Gastrocnemius medialis (tissue), 4 donors: ENCODE measurements around the gene ANKS1B.

Experiments used
- POLR2A ChIP-seq, 2 donors: fragments of 450-650 bp; IDR thresholded peaks; one replicate each; pipeline ENCODE4 v1.6.1; 2017; ENCODE audit warnings: antibody characterized with exemption in 2 of 2, mild to moderate bottlenecking in 2 of 2, moderate library complexity in 2 of 2
- TF ChIP-seq, protein P1 (sequence below), 5 experiments: fragments of 450-650 bp in 3 of 5; fragments of 200-600 bp in 2 of 5; sonication (generic) in 2 of 5; IDR thresholded peaks in 4 of 5; conservative IDR thresholded peaks in 1 of 5; 1 replicate in 4 of 5; 2 replicates in 1 of 5; pipeline ENCODE4 v1.5.1; 2016 to 2019; ENCODE audit warnings: antibody characterized with exemption in 5 of 5, mild to moderate bottlenecking in 3 of 5, moderate library complexity in 3 of 5

GRCh38 chr12:99146730-99147129 lies 838.0 kb downstream of the ANKS1B start:
- TF ChIP-seq POLR2A (IDR thresholded peaks at IDR 0.05), result no peak
- TF ChIP-seq, protein P1, sequence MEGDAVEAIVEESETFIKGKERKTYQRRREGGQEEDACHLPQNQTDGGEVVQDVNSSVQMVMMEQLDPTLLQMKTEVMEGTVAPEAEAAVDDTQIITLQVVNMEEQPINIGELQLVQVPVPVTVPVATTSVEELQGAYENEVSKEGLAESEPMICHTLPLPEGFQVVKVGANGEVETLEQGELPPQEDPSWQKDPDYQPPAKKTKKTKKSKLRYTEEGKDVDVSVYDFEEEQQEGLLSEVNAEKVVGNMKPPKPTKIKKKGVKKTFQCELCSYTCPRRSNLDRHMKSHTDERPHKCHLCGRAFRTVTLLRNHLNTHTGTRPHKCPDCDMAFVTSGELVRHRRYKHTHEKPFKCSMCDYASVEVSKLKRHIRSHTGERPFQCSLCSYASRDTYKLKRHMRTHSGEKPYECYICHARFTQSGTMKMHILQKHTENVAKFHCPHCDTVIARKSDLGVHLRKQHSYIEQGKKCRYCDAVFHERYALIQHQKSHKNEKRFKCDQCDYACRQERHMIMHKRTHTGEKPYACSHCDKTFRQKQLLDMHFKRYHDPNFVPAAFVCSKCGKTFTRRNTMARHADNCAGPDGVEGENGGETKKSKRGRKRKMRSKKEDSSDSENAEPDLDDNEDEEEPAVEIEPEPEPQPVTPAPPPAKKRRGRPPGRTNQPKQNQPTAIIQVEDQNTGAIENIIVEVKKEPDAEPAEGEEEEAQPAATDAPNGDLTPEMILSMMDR (IDR thresholded peaks at IDR 0.05 in 4 of 5, conservative IDR thresholded peaks at IDR 0.05 in 1 of 5), result no peak
